SKM-1 (cell line): ENCODE measurements around the gene ACTL8.

ENCODE experiments used
- DNase-seq: peaks from one replicate; lab custom pipeline; 2025; ENCODE audit not compliant: unreplicated experiment; lab: John Stamatoyannopoulos, UW

The ACTL8 gene

DNA sequence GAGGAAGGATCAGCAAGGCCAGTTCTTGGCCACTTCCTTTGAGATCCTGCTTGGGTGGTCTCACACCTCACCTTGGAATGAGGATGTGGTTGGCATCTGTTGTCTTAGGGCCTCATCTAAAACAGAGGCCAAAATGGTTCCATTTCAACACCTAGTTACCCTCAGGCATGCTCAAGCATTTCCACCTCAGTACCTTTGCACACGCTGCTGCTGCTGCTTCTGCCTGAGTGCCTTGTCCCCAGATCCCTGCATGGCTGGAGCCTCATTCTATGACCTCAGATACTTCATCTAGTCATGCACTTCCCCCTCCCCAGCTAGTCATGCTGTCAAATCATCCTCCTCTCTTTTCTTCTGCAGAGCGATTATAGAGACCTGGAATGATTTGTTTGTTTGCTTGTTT lies 86.8 kb downstream of the ACTL8 start:
- no peak for DNase-seq

DNA sequence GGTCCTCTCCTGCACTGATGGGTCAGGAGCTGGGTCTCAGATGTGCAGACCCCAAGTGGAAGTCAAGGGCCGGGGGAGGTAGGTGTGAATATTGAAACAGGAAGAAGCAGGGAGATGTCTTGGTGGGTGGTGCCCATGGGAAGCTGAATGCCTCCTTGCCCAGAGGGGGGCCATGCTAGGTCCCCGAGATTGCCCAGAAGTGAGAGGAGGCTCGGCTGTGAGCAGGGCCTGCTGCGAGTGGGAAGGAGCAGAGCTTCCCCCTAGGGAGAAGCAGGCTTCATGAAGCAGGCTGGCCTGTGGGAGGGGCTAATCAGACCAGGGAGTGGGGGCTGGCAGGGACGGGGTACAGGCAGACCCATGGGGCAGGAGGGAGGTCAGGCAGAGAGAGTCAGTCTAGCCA lies 87.6 kb downstream of the ACTL8 start:
- DNase-seq, result no peak

DNA sequence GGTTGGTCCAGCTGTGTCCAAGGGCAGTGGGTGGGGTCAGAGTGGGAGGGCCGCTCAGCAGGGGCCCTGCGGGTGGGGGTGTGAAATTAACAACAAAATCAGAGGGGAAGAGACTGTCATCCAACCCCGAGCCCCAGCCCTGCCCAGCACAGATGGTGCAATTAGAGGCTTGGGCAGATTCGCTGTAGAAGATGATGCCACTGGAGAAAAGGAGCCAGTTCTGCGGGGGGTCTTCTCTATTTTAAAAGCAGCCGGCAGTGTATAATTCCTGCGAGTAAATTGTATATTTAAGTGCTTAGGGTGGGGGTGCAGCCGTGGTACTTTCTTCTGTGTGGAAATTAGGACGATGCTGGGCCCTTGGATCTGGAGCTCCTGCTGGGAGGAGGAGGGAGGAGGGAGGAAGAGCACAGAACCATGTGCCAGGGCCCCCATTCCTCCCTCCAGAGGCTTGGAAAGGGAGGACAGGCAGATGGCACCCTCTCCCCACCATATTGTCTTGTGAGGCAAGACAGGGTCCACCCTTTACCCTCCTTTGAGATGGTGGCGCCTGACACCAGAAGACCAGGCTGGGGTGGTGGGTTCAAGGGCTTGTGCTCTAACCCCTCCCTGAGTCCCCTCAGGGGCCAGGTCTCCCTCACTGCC lies 89.2 kb downstream of the ACTL8 start:
- no peak for DNase-seq

DNA sequence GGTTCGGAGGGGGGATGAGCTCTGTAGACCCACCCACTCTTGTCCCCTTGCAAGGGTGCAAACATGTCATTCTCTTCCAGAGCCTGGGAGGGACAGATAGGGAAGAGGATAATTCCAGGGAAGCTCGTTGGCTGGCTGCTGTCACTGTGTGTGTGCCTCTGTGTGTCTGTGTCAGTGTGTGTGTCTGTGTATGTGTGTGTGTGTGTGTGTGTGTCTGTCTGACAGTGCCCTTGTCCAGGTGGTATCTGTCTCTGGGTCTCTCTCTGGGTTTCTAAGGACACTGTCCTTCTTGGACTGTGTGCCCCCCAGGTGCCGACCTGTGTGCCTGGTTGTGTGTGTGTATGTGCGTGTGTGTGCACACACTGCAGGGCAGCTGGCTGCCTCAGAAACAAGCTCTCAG lies 90.5 kb downstream of the ACTL8 start:
- no peak for DNase-seq

DNA sequence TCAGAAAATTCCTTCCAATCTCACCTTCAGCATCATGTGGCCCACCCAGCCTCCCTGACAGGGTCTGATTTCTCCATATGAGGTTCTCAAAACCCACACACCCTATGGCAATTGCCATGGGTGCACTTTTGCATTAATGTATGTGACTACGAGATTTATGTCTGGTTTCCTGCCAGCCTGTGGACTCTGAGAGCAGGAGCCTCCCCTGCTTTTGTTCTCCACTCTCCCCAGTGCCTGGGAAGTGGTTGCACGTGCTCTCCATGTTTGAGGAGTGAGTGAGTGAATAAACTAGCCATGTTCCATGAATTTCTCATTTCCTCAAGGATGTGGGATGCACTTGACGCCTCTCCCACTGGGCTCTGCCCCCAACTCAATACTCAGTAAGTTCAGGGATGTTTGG lies 91.2 kb downstream of the ACTL8 start:
- DNase-seq, result no peak

DNA sequence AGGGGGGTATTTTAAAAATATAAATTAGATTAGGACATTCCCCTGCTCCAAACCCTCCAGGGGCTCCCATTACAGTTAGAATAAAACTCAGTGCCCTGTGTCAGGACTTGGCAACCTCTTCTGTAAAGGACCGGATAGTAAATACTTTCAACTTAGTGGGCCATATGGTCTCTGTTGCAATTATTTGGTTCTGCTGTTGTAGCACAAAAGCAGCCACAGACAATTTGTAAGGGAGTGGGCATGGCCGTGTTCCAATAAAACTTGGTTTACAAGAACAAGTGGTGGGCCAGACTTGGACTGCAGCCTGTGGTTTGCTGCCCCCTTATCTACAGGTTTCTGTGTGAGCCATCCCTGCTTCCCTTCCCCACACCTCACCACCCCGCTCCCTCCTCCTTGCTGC lies 92.0 kb downstream of the ACTL8 start:
- DNase-seq, result no peak

DNA sequence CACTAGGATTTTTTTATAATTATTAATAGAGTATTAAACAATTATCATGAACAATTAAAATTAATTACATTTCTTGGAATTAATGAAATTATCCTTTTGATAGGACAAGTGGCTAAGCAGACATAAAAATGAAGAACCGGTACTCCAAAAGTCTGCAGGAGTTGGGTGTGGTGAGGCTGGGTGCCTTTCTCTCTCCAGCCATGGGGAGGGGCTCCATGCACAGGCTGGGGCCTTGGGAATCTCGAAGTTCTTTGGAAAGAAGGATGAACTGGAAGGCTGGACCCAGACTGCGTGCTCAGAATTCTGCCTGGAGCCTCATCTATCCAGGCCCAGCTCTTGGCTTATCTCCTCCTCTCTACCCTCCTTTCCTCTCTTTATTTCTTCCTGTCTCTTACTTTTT lies 94.1 kb downstream of the ACTL8 start:
- DNase-seq, result no peak

DNA sequence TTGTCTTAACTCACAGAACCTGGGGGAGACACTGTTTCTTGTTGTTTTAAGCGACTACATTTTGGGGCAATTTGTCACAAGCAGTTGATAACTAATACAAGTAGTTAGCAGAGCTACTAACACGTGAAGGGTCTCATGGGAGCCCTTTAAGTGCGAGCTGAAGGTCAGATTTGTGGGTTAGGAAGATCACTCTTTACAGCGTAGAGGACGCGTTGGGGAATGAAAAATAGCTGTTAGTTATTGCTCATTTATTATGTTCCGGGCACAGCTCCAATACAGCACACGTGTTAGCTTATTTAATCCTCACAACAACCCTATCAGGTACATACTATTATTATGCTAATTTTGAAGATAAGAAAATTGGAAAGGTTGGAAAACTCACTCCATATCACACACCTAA lies 95.9 kb downstream of the ACTL8 start:
- no peak for DNase-seq

DNA sequence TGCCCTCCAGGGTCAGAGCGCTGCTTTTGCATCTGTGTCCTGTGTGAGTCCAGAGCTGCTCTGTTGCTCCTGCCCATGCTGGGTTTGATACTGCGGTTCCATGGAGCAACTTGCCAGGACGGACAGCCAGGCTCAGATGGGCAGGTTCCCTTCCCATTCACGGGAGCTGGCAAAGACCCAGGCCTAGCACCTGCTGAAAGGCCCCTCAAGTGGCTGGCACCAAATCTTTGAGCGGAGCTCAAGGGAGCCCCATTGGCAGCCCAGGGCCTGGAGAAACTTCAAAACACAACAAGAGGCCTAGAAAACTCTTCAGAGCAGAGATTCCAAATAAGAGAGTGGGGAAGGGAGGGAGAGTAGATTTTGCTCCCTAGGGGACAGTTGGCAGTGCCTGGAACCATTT lies 97.2 kb downstream of the ACTL8 start:
- no peak for DNase-seq

DNA sequence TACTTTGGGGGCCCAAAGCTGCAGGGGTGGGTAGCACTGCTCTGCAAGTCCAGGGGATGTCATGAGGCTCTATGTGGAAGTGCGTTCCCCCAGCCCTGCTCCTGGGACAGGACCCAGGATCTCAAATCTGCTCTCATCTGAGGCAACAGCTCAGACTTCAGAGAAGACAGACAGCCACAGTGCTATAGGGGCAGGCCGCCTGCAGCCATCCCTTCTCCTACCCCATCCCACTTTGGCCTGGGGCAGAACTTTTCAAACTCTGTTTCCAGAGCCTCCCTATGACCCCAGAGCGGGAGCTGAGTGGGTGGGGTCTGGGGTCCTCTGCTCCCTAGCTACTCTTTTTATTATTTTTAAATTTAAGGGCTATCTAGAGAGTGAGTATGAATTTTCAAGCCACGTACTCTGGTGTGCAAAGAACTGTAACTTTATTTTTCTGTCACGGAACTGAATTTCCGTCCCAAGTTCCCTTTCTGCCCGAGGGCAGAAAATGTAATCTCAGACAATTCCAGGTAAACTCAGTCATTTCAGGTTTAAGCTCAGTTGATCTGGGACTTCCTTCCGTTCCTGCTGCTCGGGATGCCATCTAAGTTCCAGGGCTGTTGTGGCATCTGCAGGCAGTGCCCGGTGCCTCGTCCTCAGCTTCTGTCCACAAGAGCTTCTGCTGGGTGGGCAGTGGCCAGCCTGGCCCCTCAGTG lies 98.3 kb downstream of the ACTL8 start:
- no peak for DNase-seq

DNA sequence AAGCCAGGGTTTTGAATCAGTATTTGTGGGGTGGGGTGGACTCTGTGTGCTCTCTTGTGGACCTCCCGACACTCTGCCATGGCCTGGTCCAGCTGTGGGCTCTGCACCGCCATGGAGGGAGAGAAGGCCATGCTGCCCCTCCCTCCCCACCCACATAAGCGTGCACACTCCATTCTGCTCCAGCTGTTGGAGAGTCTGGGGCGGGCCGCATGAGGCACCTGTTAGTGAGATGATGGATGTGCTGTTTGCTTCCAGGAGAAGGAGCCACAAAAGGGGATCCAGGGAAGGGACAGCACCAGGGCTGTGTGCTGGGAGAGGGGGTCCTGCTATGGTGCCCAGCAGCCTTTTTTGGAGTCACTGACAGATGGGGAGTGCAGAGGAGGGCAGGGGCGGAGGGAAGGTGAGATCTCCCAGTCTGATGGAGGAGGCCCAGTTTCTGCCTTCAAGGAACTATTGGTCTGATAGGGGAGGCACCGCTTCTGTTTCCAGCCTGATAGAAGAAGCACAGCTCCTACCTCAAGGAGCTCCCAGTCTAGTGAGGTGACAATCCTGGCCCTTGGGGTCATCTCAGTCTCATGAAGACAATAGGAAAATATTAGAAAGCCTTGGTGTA lies 101.5 kb downstream of the ACTL8 start:
- DNase-seq, result no peak

DNA sequence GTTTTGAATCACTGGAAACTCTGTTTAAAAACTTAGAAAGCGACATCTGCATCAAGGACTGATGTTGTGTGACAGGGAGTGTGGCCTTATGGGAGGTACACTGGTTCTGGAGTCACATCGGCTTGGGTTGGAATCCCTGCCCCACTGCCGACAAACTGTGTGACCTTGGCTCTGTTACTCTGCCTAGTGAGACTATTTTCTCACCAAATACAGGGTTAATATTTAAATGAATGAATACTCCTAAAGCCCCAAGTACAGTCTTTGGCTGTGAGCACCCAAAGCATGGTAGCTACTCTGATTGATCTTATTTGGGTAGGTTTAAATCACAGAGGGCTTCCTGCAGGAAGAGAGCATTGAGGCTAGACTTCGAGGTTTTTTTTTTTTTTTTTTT lies 102.0 kb downstream of the ACTL8 start:
- no peak for DNase-seq

DNA sequence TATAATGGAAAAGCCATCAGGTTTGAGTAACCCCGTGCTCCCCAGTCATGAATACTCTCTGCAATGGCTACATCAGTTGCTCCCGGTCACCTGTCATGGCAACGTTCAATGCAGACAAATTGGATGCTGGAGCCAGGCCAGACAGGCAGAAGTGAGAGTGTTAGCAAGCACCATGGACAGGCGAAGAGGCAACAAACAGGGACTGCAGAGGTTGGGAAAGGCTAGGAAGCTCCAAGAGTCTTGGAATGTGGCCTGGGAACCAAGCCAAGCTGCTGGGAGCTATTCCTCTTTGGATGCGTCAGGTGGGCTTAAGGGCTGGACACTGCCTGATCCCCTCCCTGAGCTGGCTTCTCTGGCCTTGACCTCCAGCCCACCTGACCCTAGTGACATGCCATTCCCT lies 102.9 kb downstream of the ACTL8 start:
- DNase-seq, result no peak

DNA sequence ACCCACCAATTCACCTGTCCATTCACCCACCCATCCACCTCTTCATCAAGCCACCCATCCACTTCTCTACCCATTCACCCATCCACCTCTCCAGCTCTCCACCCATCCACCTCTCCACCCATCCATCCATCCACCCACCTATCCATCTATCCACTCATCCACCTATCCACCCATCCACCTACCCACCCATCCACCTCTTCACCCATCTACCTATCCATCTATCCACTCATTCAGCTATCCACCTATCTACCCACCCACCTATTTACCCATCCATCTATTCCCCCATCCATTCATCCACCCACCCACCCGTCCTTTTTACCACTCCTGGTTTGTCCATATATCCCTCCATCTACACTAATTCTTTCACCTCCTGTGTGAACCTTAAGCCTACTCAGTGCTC lies 105.7 kb downstream of the ACTL8 start:
- DNase-seq, result no peak

DNA sequence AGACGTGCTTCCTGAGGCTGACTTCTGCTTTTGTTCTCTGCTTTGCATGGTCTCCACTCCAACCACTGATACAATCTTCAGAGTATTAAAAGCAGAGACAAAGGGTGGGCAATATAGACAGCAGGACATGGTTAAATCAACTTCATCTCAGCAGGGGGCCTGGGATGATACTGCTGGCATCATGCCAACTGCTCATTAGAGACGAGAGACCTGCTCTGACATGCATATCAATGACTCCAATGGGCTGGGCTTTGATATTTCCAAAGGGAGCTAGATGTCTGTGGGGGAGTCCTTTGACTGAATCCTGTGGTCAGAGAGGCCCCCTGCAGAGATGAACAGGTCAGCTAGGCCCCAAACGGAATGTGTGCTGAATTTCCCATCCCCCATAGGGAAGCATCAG lies 106.6 kb downstream of the ACTL8 start:
- no peak for DNase-seq

DNA sequence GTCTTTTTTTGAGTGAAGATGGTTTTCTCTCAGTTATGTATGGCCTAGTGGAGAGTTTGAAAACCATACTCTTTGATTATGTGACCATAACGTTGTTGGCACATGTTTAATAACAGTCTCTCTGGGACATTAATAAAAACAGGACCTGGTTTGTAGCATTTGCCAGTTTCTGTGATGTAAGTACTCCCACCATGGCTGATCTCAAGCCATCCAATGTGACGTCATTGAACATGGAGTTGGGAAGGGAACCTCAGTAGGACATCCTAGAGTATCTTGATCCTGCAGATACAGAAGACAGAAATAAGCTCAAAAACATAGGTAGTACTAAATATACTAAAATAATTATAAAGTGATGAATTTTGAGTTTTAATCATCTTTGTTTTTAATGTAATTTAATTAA lies 107.0 kb downstream of the ACTL8 start:
- DNase-seq, result no peak

DNA sequence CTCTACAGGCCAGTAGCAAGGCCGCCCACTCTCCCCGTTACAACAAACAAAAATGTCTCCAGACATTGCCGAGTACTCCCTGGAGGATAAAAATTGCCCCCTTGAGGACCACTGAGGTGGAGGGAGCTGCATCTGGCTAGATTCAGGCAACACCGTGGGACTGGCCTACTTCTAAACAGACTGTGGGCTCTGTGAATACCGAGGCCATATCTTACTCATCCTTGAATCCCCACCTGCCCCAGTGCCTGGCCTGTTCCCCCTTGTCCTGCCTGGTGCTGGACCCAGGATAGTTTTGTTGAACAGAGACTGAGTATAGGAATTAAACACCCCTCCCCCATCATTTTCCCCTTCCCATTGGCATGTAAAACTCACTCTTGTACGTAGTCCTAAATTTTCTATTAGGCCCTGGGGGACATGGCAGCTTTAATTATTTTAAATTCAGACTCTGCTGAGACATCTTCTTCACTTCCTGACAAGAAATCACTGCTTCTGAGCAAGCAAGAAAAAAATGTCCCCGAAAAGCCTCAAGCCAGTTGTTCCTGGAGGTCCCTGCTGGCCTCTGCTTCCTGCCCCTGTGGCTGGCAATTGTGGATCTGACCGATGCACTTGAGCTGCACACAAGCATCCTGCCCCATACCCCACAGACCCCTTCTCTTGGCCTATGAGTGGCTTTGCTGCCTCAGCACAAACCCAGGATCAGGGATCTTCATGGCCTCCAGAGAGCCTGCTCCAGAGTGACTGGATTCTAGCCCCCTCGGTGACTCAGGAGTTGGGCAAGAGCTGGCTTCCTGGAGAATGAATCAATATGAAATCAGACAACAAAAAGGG lies 111.0 kb downstream of the ACTL8 start:
- DNase-seq, result no peak

DNA sequence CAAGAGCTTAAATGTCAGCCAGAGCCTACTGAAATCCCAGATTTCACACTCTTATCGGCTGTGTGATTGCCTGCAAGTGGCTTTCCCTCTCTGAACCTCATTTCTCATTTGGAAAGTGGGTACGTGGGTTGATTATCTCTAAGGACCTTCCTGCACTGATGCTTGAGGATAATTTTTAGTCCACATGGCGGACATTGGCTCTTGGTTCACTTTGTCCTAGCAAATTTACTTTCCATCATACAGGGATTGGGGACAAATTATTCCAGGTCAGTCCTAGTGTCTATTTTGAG lies 111.6 kb downstream of the ACTL8 start:
- no peak for DNase-seq

DNA sequence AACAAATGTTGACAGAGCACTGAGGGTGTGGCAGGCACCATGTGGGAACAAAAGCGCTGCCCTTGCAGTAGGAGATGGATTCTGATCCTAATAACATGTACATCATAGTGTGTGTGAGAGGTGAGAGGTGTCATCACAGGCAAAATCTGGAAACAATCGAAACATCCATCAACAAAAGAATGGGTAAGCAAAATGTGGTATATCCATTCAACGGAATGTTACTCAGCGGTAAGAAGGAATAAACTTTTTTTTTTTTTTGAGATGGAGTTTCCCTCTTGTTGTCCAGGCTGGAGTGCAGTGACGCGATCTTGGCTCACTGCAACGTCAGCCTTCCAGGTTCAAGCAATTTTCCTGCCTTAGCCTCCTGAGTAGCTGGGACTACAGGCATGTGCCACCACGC lies 112.3 kb downstream of the ACTL8 start:
- DNase-seq, result no peak

DNA sequence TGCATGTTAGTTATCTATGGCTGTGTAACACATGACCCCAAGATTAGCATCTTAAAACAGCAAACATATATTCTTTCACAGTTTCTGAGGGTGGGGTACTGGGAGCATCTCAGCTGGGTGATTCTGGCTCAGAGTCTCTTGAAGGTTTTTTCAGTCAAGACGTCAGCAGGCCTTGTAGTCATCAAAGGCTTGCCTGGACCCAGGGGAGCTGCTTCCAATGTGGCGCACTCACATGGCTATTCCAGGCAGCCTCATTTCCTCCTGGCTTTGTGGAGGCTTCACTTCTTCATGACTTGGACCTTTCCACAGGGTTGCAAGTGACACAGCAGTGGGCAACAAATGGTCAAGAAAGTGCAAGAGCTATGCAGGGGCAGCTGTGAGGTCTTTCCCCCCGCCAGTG lies 114.7 kb downstream of the ACTL8 start:
- no peak for DNase-seq

DNA sequence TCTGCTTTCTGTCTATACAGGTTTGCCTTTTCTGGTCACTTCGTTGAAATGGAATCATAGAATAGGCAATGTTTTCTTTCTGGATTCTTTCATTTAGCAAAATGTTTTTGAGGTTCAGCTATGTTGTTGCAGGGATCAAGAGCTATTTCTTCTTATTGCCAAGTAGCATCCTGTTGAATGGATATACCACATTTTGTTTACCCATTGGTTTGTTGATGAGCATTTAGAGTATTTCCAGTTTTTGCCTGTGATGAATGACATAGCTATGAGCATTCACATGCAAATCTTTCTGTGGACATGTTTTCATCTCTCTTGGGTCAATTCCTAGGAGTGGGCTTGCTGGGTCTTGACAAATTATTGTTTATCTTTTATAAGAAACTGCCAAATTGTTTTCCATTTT lies 115.5 kb downstream of the ACTL8 start:
- no peak for DNase-seq

DNA sequence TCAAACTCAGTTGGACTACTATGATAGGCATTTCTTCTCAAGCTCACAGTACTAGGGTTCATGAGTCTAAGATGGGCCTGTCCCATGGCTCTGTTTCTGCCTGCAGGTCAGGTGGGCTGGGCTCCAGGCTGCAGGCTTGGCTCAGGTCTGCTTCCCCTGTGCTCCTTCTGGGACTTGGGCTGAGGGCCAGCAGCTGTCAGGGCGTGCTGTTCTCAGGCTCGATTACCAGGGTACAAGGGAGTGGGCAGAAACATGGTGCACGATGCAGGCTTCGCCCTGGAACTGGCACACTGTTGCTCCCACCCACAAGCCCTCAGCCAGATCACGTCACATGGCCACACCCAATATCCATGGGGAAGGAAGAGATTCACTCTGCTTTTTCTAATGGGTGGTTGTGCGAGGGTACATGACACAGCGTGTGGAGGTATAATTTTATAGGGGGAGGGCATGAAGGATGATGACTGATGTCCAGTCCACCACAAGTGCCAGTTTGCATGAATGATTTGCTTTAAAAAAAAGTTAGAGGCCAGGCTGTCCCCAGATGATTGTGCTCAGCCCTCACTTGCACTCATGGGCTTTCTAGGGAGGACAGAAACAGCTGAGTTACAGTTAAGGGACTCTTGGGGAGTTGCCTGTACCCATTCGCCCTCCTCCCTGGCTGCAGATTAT lies 118.0 kb downstream of the ACTL8 start:
- no peak for DNase-seq
